Measurements from ENCODE around the gene RPL5.

Gene RPL5

DNA sequence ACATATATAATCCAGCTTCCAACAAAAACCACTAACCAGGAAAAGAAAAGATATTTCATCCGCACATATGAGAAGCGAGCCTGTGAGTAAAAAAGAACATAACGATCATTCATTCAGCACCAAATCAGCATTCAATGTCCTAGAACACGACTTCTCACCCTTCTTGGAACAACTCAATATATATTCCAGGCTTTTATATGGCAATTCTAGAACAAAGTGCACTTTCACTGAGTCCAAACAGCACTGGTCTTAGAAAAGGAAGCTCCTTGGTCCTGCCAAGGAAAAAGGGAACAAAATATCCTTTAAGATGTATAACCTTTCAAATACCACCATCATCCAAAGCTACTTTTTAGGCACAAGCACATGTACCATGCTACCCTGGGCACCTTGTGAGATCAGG is 44.5 kb downstream of the RPL5 start:
- H3K27ac ChIP-seq (ENCODE audit: low read length) = no peak overlapping the region
- no peaks in the 10 kb centered on the region for H3K36me3 ChIP-seq (ENCODE audit: control insufficient read depth, insufficient read depth, low read length)
- no peaks in the 10 kb centered on the region for H3K4me1 ChIP-seq (ENCODE audit: control insufficient read depth, insufficient read depth, low read length)
- no CpG with 5 or more reads among the region's 4 CpGs for WGBS (ENCODE audit: insufficient coverage, insufficient read length)
- H3K27me3 ChIP-seq (ENCODE audit: control insufficient read depth, insufficient read depth, low read length) = no peaks in the 10 kb centered on the region
- H3K4me3 ChIP-seq (ENCODE audit: low read length) = no peak overlapping the region
- no peaks in the 10 kb centered on the region for H3K9me3 ChIP-seq (ENCODE audit: control insufficient read depth, insufficient read depth, low read length)
- no peak for DNase-seq (ENCODE audit: low read depth, low spot score)

DNA sequence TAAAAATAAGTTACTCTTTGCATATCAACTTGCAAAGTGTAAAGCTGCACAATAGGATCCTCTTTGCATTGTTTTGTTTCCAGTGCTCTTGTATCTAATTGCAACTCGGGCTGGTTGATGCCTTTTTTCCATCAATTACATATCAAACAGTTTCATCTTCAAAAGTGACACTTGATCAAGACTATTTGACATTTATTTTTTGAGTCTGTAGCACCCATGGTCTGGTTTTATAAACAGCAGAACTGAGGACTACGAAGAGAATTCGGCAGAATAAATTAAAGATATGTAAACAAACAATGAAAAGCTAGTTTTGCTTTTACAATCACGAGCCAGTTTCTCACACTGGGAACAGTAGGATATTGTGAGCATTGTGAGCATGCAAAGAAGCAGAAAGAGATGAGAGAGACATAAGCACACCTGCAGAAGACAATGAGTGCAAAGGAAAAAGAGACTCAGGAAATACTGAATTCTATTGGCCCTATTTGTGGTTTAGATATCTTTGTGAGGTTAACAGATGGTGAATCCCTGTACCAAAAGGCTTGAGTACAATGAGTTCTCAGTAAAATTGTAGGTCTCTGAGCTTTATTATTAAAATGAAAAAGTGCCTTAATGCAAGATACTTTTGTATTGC is 45.4 kb downstream of the RPL5 start:
- H3K27me3 ChIP-seq (ENCODE audit: control insufficient read depth, insufficient read depth, low read length) = no peaks in the 10 kb centered on the region
- no peak overlapping the region for H3K4me3 ChIP-seq (ENCODE audit: low read length)
- H3K36me3 ChIP-seq (ENCODE audit: control insufficient read depth, insufficient read depth, low read length) = no peaks in the 10 kb centered on the region
- H3K4me1 ChIP-seq (ENCODE audit: control insufficient read depth, insufficient read depth, low read length) = no peaks in the 10 kb centered on the region
- no peak for DNase-seq (ENCODE audit: low read depth, low spot score)
- WGBS (ENCODE audit: insufficient coverage, insufficient read length) = no CpG with 5 or more reads among the region's 4 CpGs
- no peak overlapping the region for H3K27ac ChIP-seq (ENCODE audit: low read length)
- H3K9me3 ChIP-seq (ENCODE audit: control insufficient read depth, insufficient read depth, low read length) = no peaks in the 10 kb centered on the region

DNA sequence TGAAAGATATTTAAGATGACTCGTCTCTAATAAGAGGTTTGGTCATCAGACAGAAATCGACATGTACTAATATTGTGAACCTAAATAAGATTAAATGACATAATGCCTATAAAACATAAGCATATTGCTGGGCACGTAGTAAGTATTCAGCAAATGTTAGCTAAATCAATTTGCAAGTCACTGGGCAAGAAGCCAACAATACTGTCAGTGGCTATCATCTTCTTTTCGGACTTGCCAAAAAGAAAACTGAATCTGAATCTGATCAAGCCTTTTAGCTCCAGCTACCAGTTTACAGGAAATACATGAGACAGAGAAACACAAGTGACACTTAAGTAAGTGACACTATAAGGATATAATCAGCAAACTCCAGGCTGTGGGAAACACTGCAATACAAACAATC is 46.0 kb downstream of the RPL5 start:
- no peak overlapping the region for H3K4me3 ChIP-seq (ENCODE audit: low read length)
- H3K27ac ChIP-seq (ENCODE audit: low read length) = no peak overlapping the region
- no peaks in the 10 kb centered on the region for H3K9me3 ChIP-seq (ENCODE audit: control insufficient read depth, insufficient read depth, low read length)
- DNase-seq (ENCODE audit: low read depth, low spot score) = no peak
- H3K27me3 ChIP-seq (ENCODE audit: control insufficient read depth, insufficient read depth, low read length) = no peaks in the 10 kb centered on the region
- whole genome bisulfite sequencing (ENCODE audit: insufficient coverage, insufficient read length) = no CpG with 5 or more reads among the region's 4 CpGs
- H3K4me1 ChIP-seq (ENCODE audit: control insufficient read depth, insufficient read depth, low read length) = no peaks in the 10 kb centered on the region
- no peaks in the 10 kb centered on the region for H3K36me3 ChIP-seq (ENCODE audit: control insufficient read depth, insufficient read depth, low read length)

DNA sequence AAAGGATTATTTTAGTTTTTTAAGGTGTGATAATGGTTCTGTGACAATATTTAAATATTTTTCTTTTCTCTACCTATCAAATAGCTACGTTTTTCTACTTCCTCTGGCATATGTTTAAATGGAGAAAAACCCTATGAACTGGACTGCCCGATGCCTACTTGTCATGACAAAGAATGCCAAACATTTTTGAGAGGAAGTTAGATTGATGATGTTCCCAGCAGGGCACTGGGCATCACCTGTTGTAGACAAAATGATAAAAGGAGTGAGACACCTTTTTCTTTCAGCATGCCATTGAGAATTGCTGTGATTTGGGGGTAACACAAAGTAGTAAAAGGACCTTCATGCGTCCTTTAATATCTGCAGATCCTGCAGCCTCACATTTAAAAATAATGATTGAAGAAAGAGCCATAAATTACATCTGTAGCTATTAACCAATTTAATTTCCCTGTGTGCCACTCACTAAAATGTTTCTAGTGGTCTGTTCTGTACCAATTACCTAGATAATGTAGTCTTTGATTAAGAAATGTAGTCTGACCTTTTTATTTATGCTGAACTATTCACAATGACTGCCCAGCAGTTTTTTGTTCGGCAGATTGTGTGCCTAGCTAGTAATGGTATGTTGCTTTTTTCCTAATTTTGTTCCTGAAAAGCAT is 47.6 kb downstream of the RPL5 start:
- WGBS (ENCODE audit: insufficient coverage, insufficient read length) = no CpG with 5 or more reads among the region's 4 CpGs
- no peak for DNase-seq (ENCODE audit: low read depth, low spot score)
- H3K27ac ChIP-seq (ENCODE audit: low read length) = no peak overlapping the region

DNA sequence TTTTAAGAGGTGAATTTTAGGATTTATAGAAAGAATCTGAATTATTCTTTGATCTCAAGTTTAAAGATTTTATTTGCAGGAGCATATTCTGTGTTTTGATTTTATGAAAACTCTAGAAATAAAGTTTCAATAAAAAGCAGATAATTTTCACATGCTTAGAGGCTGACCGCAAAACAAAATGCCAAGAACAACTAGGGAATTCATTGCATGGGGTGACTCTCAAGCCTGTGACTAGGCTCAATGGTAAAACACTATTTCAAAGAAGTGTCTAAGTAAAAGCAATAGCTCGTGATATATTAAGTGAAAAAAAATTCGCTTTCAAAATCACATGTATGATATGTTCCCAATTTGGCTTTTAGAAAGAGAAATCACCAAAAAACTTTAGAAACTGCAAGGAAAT is 49.6 kb downstream of the RPL5 start:
- DNase-seq (ENCODE audit: low read depth, low spot score) = no peak
- H3K36me3 ChIP-seq (ENCODE audit: control insufficient read depth, insufficient read depth, low read length) = no peaks in the 10 kb centered on the region
- whole genome bisulfite sequencing (ENCODE audit: insufficient coverage, insufficient read length) = no CpG with 5 or more reads among the region's 3 CpGs
- no peak overlapping the region for H3K4me3 ChIP-seq (ENCODE audit: low read length)
- H3K27me3 ChIP-seq (ENCODE audit: control insufficient read depth, insufficient read depth, low read length) = no peaks in the 10 kb centered on the region
- H3K27ac ChIP-seq (ENCODE audit: low read length) = no peak overlapping the region
- H3K9me3 ChIP-seq (ENCODE audit: control insufficient read depth, insufficient read depth, low read length) = no peaks in the 10 kb centered on the region
- no peaks in the 10 kb centered on the region for H3K4me1 ChIP-seq (ENCODE audit: control insufficient read depth, insufficient read depth, low read length)

More for the DNA sequence above, 47.6 kb downstream of the RPL5 start:
- Histone ChIP-seq H3K4me1 (ENCODE audit: control insufficient read depth, insufficient read depth, low read length) (no peaks in the 10 kb centered on the region), H3K36me3 (ENCODE audit: control insufficient read depth, insufficient read depth, low read length) (no peaks in the 10 kb centered on the region), H3K27me3 (ENCODE audit: control insufficient read depth, insufficient read depth, low read length) (no peaks in the 10 kb centered on the region), H3K9me3 (ENCODE audit: control insufficient read depth, insufficient read depth, low read length) (no peaks in the 10 kb centered on the region), H3K4me3 (ENCODE audit: low read length) (no peak overlapping the region)

DNA sequence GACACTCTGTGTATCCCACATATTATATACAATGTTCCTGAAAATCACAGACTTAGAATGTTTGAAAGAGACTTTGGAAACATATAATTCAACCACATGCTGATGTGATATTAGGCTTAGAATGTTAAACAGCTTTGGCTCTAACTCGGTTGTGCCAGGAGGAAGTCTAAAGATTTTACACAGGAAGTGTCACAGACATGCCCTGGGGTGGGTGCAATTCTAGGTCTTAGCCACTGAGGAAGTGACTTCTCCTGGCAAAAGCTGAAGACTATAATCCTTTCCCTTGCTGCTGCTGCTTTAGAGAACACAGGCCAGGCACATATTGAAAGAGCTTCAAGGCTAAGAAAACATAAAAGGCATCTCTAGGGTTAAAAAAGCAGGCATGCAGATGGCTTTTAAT is 51.0 kb downstream of the RPL5 start:
- Histone ChIP-seq H3K4me1 (ENCODE audit: control insufficient read depth, insufficient read depth, low read length) (no peaks in the 10 kb centered on the region), H3K9me3 (ENCODE audit: control insufficient read depth, insufficient read depth, low read length) (no peaks in the 10 kb centered on the region), H3K36me3 (ENCODE audit: control insufficient read depth, insufficient read depth, low read length) (no peaks in the 10 kb centered on the region), H3K27me3 (ENCODE audit: control insufficient read depth, insufficient read depth, low read length) (no peaks in the 10 kb centered on the region), H3K4me3 (ENCODE audit: low read length) (no peak overlapping the region), H3K27ac (ENCODE audit: low read length) (no peak overlapping the region)
- no peak for DNase-seq (ENCODE audit: low read depth, low spot score)
- no CpG with 5 or more reads among the region's 1 CpG for WGBS (ENCODE audit: insufficient coverage, insufficient read length)

DNA sequence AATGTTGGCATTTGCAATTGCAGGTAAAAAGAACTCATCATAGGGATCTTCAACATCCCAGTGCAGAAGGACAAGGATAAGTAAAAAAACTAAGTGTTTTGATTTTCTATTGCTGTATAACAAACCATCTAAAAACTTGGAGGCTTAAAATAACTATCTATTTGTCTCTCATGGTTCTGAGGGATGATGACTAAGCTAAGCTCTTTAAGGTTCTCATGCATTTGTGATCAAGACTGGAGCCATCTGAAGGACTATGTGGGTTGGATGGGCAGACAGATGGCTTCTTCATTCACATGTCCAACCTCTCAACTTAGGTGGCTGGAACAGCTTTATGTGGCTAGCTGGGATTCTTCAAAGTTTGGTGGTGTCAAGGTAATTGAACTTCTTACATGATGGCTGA is 51.5 kb downstream of the RPL5 start:
- DNase-seq (ENCODE audit: low read depth, low spot score) = no peak
- Histone ChIP-seq H3K27me3 (ENCODE audit: control insufficient read depth, insufficient read depth, low read length) (no peaks in the 10 kb centered on the region), H3K4me1 (ENCODE audit: control insufficient read depth, insufficient read depth, low read length) (no peaks in the 10 kb centered on the region), H3K27ac (ENCODE audit: low read length) (no peak overlapping the region), H3K36me3 (ENCODE audit: control insufficient read depth, insufficient read depth, low read length) (no peaks in the 10 kb centered on the region), H3K4me3 (ENCODE audit: low read length) (no peak overlapping the region), H3K9me3 (ENCODE audit: control insufficient read depth, insufficient read depth, low read length) (no peaks in the 10 kb centered on the region)

DNA sequence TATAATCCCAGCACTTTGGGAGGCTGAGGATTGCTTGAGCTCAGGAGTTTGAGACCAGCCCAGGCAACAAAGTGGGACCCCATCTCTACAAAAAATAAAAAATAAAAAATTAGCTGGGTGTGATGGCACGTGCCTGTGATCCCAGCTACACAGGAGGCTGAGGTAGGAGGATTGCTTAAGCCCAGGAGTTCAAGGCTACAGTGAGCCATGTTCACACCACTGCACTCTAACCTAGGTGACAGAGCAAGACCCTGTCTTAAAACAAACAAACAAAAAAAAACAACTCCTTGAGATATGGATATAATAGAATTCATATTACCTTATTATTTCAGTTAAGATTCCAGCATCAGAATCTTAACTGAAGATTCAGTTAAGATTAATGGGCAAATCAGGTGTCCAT is 52.4 kb downstream of the RPL5 start:
- no CpG with 5 or more reads among the region's 1 CpG for WGBS (ENCODE audit: insufficient coverage, insufficient read length)
- no peak overlapping the region for H3K27ac ChIP-seq (ENCODE audit: low read length)

DNA sequence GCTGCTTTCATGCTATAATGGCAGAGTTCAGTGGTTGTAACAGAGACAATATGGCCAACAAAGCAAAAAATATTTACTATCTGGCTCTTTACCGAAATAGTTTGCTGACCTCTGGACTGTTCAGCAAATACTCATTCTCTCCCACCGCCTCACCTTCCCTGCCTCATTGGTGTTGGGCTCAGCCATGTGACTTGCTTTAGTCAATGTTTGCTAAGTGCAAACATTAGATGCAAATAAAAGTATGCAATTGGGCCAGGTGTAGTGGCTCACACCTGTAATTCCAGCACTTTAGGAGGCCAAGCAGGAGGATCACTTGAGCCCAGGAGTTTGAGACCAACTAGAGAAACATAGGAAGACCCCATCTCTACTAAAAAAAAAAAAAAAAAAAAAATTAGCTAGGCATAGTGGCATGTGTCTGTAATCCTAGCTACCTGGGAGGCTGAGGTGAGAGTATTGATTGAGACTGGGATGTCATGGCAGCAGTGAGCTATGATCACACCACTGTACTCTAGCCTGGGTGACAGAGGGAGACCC is 55.1 kb downstream of the RPL5 start:
- H3K27me3 ChIP-seq (ENCODE audit: control insufficient read depth, insufficient read depth, low read length) = no peaks in the 10 kb centered on the region

More for the DNA sequence above, 52.4 kb downstream of the RPL5 start:
- DNase-seq (ENCODE audit: low read depth, low spot score) = no peak
- H3K36me3 ChIP-seq (ENCODE audit: control insufficient read depth, insufficient read depth, low read length) = no peaks in the 10 kb centered on the region
- H3K4me3 ChIP-seq (ENCODE audit: low read length) = no peak overlapping the region
- H3K27me3 ChIP-seq (ENCODE audit: control insufficient read depth, insufficient read depth, low read length) = no peaks in the 10 kb centered on the region
- H3K4me1 ChIP-seq (ENCODE audit: control insufficient read depth, insufficient read depth, low read length) = no peaks in the 10 kb centered on the region
- H3K9me3 ChIP-seq (ENCODE audit: control insufficient read depth, insufficient read depth, low read length) = no peaks in the 10 kb centered on the region

DNA sequence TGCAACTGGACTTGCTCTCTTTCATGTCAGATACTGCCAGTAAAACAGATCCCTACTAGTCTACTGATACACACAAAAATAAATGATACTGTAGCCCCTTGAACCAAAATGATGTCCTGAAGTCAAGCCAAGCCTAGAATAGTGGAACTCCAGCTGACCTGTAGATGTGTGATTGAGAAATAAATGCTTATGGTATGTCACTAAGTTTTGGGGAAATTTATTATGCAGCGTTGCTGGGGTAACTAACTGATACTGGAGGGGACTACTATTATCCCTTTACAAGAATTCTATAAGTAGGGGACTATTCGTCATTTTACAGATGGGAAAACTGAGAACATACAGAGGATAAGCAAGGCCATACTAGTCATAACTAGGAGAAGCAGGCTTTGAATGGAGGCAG is 55.6 kb downstream of the RPL5 start:
- no peaks in the 10 kb centered on the region for H3K4me1 ChIP-seq (ENCODE audit: control insufficient read depth, insufficient read depth, low read length)
- no peak overlapping the region for H3K27ac ChIP-seq (ENCODE audit: low read length)
- no peak overlapping the region for H3K4me3 ChIP-seq (ENCODE audit: low read length)
- no peaks in the 10 kb centered on the region for H3K36me3 ChIP-seq (ENCODE audit: control insufficient read depth, insufficient read depth, low read length)
- H3K9me3 ChIP-seq (ENCODE audit: control insufficient read depth, insufficient read depth, low read length) = no peaks in the 10 kb centered on the region
- no peaks in the 10 kb centered on the region for H3K27me3 ChIP-seq (ENCODE audit: control insufficient read depth, insufficient read depth, low read length)
- no peak for DNase-seq (ENCODE audit: low read depth, low spot score)
- WGBS (ENCODE audit: insufficient coverage, insufficient read length) = no CpG with 5 or more reads among the region's 2 CpGs

More for the DNA sequence above, 55.1 kb downstream of the RPL5 start:
- no CpG with 5 or more reads among the region's 2 CpGs for WGBS (ENCODE audit: insufficient coverage, insufficient read length)
- Histone ChIP-seq H3K4me3 (ENCODE audit: low read length) (no peak overlapping the region), H3K4me1 (ENCODE audit: control insufficient read depth, insufficient read depth, low read length) (no peaks in the 10 kb centered on the region), H3K36me3 (ENCODE audit: control insufficient read depth, insufficient read depth, low read length) (no peaks in the 10 kb centered on the region), H3K27ac (ENCODE audit: low read length) (no peak overlapping the region), H3K9me3 (ENCODE audit: control insufficient read depth, insufficient read depth, low read length) (no peaks in the 10 kb centered on the region)
- DNase-seq (ENCODE audit: low read depth, low spot score) = no peak

All from iPS DF 6.9 (cell line).